ENCODE results near the gene CACYBP. TPM values are rescaled to one million over a fixed set of nuclear protein-coding genes. Genes with fewer than 3 reads are reported as not detected.

The CACYBP gene
- total and polyA plus RNA-seq, 2 of the 8 experiments (the other 6 are each of a cell fraction or from before 2014, with no cell fraction given): 28.3 to 247 TPM

- peak overlapping the region; percentile 98; the same call in 1 of the 2 replicates for H4K8ac ChIP-seq (ENCODE audit: extremely low read depth, insufficient read depth, low read length)
- H2BK120ac ChIP-seq (replicated peaks; ENCODE audit: low read depth, low read length): peak overlapping the region; percentile 22
- H2BK5ac ChIP-seq (ENCODE audit: low read depth, low read length): peak overlapping the region; percentile 99
- H2BK15ac ChIP-seq (ENCODE audit: low read length): 0 out of 2 replicates have a peak overlapping the region, but pooled peaks have one; percentile 24
- peak overlapping the region; percentile 90 to 100 (median 99) for H3K9ac ChIP-seq (replicated peaks in 1 of 4; ENCODE audit: extremely low read depth in 1 of 4, low read depth in 3 of 4, low read length in 3 of 4)
- peak overlapping the region; percentile 44; the same call in 1 of the 2 replicates for H2AK5ac ChIP-seq (ENCODE audit: low read depth, low read length)
- POLR2A ChIA-PET (ENCODE audit: partially characterized antibody): interaction anchor here (0.6 to 4.5 kb wide), 53 partner anchors 10 to 810 kb away, joined by 3 to 66 read pairs (median 5); partner anchors contain the start of gene MRPS14
- peak overlapping the region; percentile 93 to 97 for H3K4me2 ChIP-seq (ENCODE audit: insufficient read depth in 1 of 2, low read depth in 2 of 2, low read length in 2 of 2)
- H4K5ac ChIP-seq (ENCODE audit: insufficient read length, low read depth, low read length): peak overlapping the region; percentile 80
- H3K14ac ChIP-seq (ENCODE audit: insufficient read length): no peak overlapping the region
- H3K79me2 ChIP-seq (ENCODE audit: control insufficient read depth in 1 of 2, insufficient read depth in 2 of 2, low read length in 2 of 2): peaks cover 31 to 43% of the 10 kb centered on the region in 2 experiments
- peak overlapping the region; percentile 2 for H3K4ac ChIP-seq (replicated peaks; ENCODE audit: insufficient read length, low read depth, low read length)
- H3K56ac ChIP-seq (replicated peaks; ENCODE audit: insufficient read length, low read depth, low read length): peak overlapping the region; percentile 94
- DNase-seq (ENCODE audit: low read depth in 1 of 2, low spot score in 2 of 2): peak; percentile 92 to 97
- H3K27me3 ChIP-seq (replicated peaks in 1 of 4; ENCODE audit: control insufficient read depth in 3 of 4, extremely low read depth in 1 of 4, insufficient read depth in 3 of 4, low read length in 3 of 4): no peaks in the 10 kb centered on the region
- H3K9me3 ChIP-seq (ENCODE audit: insufficient read depth in 2 of 2, low read depth in 1 of 2, low read length in 1 of 2): no peaks in the 10 kb centered on the region
- H4K91ac ChIP-seq (replicated peaks; ENCODE audit: insufficient read length, low read length): peak overlapping the region; percentile 82
- H3K23ac ChIP-seq (ENCODE audit: insufficient read length): no peak overlapping the region
- peak overlapping the region; percentile 89 for H3K18ac ChIP-seq (ENCODE audit: extremely low read depth, low read length)
- peak overlapping the region; percentile 100 for H3K27ac ChIP-seq (ENCODE audit: low read depth, low read length)
- CTCF ChIA-PET (ENCODE audit: partially characterized antibody): interaction anchor here (0.6 to 3.1 kb wide), 20 partner anchors 10 to 249 kb away, joined by 3 to 27 read pairs (median 3); partner anchors contain the start of gene MRPS14
- peaks cover 5% of the 10 kb centered on the region for H3K23me2 ChIP-seq (ENCODE audit: low read depth, low read length)
- H2AFZ ChIP-seq (ENCODE audit: low read length): peak overlapping the region; percentile 98
- peaks cover 0 to 4% (median 0%) of the 10 kb centered on the region in 4 experiments; a peak in 1 of 7 replicates for H3K4me1 ChIP-seq (replicated peaks in 1 of 4; ENCODE audit: control insufficient read depth in 3 of 4, insufficient read depth in 4 of 4, low read length in 3 of 4)
- H3K4me3 ChIP-seq (ENCODE audit: extremely low read depth in 1 of 4, insufficient read depth in 2 of 4, low read depth in 3 of 4, low read length in 4 of 4): peak overlapping the region; percentile 92 to 96 (median 94)
- 2% methylated on average over 54 of the region's 58 CpGs; no CpG with 5 or more reads in 1 of the 2 experiments for WGBS, 2 experiments (ENCODE audit: extremely low coverage in 1 of 2, insufficient coverage in 1 of 2, insufficient read length in 1 of 2, insufficient replicate concordance in 2 of 2, low coverage in 1 of 2, low lambda C conversion rate in 2 of 2, missing lambda C conversion rate in 1 of 2)
- peak; percentile 69 for FAIRE-seq
- H4K20me1 ChIP-seq (replicated peaks in 1 of 2; ENCODE audit: control insufficient read depth in 1 of 2, insufficient read depth in 2 of 2, low read length in 2 of 2): peaks cover 0 to 5% of the 10 kb centered on the region in 2 experiments
- no peaks in the 10 kb centered on the region for H3K36me3 ChIP-seq (ENCODE audit: control insufficient read depth in 2 of 4, insufficient read depth in 4 of 4, low read length in 3 of 4)
- H2BK20ac ChIP-seq (ENCODE audit: low read length): no peak overlapping the region
- peak overlapping the region; percentile 95; the same call in 1 of the 2 replicates for H2BK12ac ChIP-seq (ENCODE audit: low read depth, low read length)
- H3K79me1 ChIP-seq (ENCODE audit: low read depth, low read length): no peaks in the 10 kb centered on the region
- TF ChIP-seq CREB1 (IDR thresholded peaks at IDR 0.05) (peak; percentile 99), BCL11A (IDR thresholded peaks at IDR 0.05; ENCODE audit: low read depth in 2 of 2, low read length in 2 of 2) (no peak), SIRT6 (IDR thresholded peaks at IDR 0.05; ENCODE audit: low read length) (no peak), E2F6 (IDR thresholded peaks at IDR 0.05) (no peak; the same call in 1 of the 2 replicates), TEAD4 (IDR thresholded peaks at IDR 0.05; ENCODE audit: low read depth, low read length) (no peak), EGR1 (IDR thresholded peaks at IDR 0.05; ENCODE audit: borderline replicate concordance, low read depth, low read length) (no peak; the same call in 1 of the 2 replicates), CEBPB (IDR thresholded peaks at IDR 0.05; ENCODE audit: low read depth, low read length) (no peak; the same call in 1 of the 2 replicates), KDM1A (IDR thresholded peaks at IDR 0.05; ENCODE audit: borderline replicate concordance, low read length) (no peak), JUN (IDR thresholded peaks at IDR 0.05; ENCODE audit: low read depth, low read length) (no peak), NRF1 (IDR thresholded peaks at IDR 0.05; ENCODE audit: low read depth, low read length) (peak; percentile 91), RXRA (IDR thresholded peaks at IDR 0.05; ENCODE audit: insufficient read depth, low read depth, low read length) (no peak), CHD1 (IDR thresholded peaks at IDR 0.05; ENCODE audit: low read depth, low read length) (no peak; the same call in 1 of the 2 replicates)
Observed at GRCh38 chr1:174999216-174999935, 371 bp upstream of the CACYBP start.
